D341Med (cell line): ENCODE results near the gene FKBP8.
"Not testable (repeated sequence)": the region's sequence is repeated elsewhere in the genome, so short reads cannot be mapped to it uniquely, and the experiment has no call there.

ENCODE experiments used
- DNase-seq: peaks from one replicate; pipeline ENCODE4 v3.0.0; 2012; ENCODE audit warnings: low spot score

The FKBP8 gene

GRCh38 chr19:18558604-18559003, 15.2 kb upstream of the FKBP8 start:
- no peak for DNase-seq

GRCh38 chr19:18558202-18558555, 14.8 kb upstream of the FKBP8 start:
- no peak for DNase-seq

- DNase-seq: peak; percentile 97
Observed at GRCh38 chr19:18557411-18558201, 14.2 kb upstream of the FKBP8 start, which contains the start of gene KXD1. TSS of gene KXD1 (plus strand) at chr19:18557870. CDS start at chr19:18562057, 4,187 bp downstream.

- DNase-seq: no peak
Observed at GRCh38 chr19:18551631-18552030, 8.3 kb upstream of the FKBP8 start.

DNA sequence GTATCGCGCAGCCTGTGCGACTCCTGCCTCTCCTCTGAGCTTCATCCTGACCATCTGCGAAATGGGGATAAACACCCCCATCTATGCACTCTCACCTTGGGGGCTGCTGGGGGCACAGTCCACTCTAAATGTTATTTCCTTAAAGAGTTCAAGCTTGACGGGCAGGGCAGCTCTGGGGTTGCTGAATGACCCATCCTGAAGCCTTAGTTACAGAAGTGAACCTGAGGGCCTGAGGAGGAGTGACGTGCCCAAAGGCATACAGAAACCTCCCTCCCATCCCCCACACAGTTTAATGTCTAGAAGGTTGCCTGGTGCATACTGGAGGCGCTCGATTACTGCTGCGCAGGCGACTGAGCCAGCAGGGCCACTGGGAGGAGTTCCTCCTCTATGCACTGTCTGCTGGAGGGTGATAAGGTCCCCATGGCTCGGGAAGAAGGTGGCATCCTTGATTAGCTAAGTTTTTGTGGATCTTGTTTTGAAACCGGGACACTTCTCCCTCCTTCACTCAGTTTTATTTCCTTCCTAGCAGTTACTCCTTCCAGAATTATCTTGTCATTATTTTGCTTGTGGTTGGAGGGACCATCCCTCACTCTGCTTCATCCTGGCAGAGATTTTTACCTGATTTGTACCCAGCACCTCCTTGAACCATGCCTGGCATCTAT, 572 bp upstream of the FKBP8 start:
- peak; percentile 65 for DNase-seq

- peak; percentile 41 for DNase-seq
Observed at GRCh38 chr19:18541992-18542940, 1.1 kb downstream of the FKBP8 start.

DNA sequence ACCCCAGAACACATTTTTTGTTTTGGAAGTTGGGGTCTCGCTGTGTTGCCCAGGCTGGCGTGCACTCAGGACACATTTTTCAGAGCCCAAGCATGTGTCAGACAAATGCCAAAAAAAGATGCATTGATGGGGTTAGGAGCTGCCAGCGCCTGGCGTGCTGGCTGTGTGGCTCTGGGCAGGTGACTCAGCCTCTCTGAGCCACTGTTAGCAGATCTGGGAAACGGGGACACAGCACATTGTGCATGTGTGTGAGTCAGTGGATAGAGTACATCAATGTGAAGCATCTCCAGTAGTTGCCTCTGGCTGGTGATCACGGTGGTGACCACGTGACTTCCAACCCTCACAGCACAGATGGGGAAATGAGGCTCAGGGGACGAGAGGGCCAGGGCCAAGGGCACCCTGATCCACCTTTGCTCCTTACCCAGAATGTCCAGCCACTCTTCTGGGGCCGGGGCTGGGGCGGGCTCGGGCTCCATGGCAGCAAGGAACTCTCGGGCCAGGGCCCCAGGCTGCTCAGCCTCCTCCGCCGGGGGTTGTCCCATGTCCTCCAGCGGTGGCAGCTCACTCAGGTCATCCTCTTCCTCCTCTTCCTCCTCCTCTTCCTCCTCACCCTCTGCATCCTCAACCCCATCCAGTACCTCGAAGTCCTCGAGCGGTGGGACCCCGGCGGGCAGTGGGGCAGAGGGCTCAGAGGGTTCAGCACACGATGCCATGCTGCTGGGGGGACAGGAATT, 1.9 kb downstream of the FKBP8 start:
- no peak for DNase-seq

- DNase-seq: not testable (repeated sequence)
Observed at GRCh38 chr19:18540200-18540599, 3.2 kb downstream of the FKBP8 start.

DNA sequence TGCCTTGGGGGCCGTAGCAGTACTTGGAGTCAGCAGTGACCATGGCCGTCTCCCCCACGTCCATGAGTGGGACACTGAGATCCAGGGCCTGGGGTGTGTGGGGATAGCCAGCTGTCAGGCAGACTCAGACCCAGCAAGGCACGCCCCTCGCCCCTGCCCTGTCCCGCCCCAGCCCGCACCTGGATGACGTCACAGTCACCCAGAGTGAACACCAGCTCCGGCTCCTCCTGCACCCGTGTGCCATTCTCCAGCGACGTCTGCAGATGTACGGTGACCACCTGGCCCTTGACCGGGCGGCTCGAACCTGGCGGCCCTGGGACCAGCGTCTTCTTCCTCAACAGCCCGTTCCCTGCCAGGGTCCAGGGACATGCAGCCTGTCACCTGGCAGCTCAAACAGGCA, 4.0 kb downstream of the FKBP8 start:
- DNase-seq: no peak

DNA sequence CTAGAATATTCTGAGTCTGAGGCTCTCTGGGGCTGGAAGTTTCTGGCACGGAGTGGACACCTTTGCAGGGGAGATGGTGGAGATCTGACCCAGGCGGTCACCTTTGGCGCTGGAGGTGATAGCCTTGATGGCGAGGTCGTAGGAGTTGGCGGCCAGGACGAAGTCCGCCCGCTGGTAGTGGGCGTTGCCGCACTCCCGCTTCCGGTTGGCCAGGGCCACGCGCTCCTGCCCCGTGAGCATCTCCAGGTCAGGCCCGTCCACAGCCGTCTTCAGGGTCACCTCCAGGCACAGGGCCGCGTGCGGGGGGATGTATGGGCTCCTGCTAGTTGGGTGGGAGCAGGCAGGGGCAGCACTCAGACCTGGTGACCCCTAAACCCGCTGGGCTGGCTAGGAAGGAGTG, 5.3 kb downstream of the FKBP8 start:
- no peak for DNase-seq

- DNase-seq: peak; percentile 24
Observed at GRCh38 chr19:18537431-18537830, 5.9 kb downstream of the FKBP8 start.

DNA sequence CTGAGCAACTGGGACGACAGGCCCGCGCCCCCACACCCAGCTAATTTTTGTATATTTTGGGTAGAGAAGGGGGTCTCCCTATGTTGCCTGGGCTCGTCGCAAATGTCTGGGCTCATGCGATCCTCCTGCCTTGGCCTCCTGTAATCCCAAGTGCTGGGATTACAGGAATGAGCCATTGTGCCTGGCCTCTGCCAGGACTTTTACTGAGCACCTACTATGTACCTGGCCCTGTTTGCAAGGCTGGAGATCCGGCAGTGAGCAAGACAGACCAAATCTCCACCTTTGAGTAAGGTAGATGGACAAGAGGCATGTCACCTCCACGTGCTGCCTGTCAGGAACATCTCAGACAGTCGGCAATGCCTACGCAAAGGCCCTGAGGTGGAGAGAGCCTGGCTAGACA, 6.9 kb downstream of the FKBP8 start:
- no peak for DNase-seq

GRCh38 chr19:18533058-18533457, 10.3 kb downstream of the FKBP8 start:
- DNase-seq: no peak

- DNase-seq: peak; percentile 11
Observed at GRCh38 chr19:18532168-18532890, 11.0 kb downstream of the FKBP8 start.

DNA sequence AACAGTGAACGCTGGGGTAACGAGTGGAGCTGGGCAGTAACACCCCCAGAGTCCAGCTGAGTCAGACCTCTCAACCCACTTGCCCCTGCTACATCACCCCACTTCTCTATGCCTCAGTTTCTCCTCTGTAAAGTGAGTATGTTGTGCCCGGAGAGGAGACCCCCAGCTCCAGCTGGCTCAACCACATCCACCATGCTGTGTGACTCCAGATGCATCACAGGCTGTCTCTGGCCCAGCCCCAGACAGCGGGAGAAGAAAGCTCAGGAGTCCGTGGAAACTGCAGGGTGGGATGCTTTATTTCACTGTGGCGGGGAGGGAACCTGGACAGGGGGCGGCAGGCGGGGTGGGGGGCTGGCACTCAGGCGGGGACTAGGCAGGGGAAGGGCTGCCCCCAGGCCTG, 11.9 kb downstream of the FKBP8 start:
- DNase-seq: peak; percentile 12

- DNase-seq: no peak
Observed at GRCh38 chr19:18529782-18530181, 13.6 kb downstream of the FKBP8 start.

- DNase-seq: no peak
Observed at GRCh38 chr19:18526316-18526715, 17.1 kb downstream of the FKBP8 start.

GRCh38 chr19:18523841-18524240, 19.5 kb downstream of the FKBP8 start:
- DNase-seq: no peak

DNA sequence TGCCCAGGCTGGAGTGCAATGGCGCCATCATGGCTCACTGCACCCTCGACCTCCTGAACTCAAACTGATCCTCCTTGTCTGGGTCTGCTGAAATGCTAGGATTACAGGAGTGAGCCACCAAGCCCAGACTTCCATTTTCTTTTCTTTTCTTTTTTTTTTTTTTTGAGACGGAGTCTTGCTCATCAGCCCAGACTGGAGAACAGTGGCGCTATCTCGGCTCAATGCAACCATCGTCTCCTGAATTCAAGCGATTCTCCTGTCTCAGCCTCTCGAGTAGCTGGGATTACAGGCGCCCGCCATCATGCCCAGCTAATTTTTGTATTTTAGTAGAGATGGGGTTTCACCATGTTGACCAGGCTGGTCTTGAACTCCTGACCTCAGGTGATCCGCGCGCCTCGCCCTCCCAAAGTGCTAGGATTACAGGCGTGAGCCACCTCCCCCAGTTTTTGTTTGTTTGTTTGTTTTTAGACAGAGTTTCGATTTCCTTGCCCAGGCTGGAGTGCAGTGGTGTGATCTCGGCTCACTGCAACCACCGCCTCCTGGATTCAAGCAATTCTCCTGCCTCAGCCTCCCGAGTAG, 20.4 kb downstream of the FKBP8 start:
- not testable (repeated sequence) for DNase-seq

DNA sequence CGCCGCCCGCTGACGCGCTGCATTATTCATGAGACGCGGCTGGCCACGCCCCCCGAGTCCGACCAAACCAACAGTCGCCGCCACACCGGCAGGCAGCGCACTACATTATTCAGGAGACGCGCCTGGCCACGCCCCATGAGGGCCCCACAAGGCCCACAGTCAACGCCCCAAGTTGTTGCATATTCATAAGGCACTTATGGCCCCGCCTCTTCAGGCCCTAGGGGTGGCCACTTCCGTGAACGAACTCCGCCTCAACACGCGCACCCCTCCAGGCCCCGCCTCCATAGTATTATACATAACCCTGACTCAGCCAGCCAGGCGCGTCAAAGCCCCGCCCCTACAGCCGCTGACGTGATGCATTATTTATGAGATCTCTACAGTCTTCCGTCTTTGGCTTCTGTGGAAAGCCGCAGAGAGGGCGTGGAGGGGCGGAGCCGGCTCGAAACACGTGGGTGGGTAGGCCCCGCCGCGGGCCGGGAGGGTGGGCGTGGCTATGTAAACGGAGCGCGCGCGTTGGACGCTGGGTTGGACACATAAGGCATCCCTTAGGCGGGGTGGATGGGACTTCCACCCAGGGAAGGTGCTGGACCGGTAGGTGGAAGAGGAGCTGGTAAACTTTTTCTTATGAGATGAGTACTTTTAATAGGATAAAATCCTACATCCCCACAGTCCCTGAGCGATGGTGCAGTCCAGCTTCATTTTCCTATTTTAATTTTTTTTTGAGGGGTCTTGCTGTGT, 21.1 kb downstream of the FKBP8 start:
- DNase-seq: peak; percentile 97
